Measurements from ENCODE around the gene FAM174B. TPM values are rescaled to one million over a fixed set of nuclear protein-coding genes. Genes with fewer than 3 reads are reported as not detected.

The FAM174B gene
- total RNA-seq, 2 donors from 2014 or later: 6.2 to 7.1 TPM

DNA sequence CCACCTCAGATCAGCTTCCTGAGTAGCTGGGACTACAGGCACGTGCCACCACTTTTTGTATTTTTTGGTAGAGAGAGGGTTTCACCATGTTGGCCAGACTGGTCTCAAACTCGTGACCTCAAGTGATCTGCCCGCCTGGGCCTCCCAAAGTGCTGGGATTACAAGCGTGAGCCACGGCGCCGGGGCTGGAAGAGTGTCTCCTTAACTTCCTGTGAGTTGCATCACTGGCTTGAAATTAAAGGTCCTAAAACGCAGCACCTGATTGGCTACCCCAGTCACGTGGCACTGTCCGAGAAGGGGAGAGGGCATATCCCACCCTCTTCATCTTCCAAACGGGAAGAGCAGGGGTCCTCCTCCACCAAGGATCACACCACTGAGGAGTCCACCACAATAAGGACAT lies 5.5 kb upstream of the FAM174B start:
- TF ChIP-seq, protein P1, sequence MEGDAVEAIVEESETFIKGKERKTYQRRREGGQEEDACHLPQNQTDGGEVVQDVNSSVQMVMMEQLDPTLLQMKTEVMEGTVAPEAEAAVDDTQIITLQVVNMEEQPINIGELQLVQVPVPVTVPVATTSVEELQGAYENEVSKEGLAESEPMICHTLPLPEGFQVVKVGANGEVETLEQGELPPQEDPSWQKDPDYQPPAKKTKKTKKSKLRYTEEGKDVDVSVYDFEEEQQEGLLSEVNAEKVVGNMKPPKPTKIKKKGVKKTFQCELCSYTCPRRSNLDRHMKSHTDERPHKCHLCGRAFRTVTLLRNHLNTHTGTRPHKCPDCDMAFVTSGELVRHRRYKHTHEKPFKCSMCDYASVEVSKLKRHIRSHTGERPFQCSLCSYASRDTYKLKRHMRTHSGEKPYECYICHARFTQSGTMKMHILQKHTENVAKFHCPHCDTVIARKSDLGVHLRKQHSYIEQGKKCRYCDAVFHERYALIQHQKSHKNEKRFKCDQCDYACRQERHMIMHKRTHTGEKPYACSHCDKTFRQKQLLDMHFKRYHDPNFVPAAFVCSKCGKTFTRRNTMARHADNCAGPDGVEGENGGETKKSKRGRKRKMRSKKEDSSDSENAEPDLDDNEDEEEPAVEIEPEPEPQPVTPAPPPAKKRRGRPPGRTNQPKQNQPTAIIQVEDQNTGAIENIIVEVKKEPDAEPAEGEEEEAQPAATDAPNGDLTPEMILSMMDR (IDR thresholded peaks at IDR 0.05): no peak
- Histone ChIP-seq H3K27me3 (no peaks in the 10 kb centered on the region), H3K27ac (no peak overlapping the region), H3K4me3 (no peak overlapping the region), H3K36me3 (no peaks in the 10 kb centered on the region), H3K9me3 (no peaks in the 10 kb centered on the region), H3K4me1 (peaks cover 0 to 17% of the 10 kb centered on the region in 2 donors)
- DNase-seq (ENCODE audit: low spot score): no peak

DNA sequence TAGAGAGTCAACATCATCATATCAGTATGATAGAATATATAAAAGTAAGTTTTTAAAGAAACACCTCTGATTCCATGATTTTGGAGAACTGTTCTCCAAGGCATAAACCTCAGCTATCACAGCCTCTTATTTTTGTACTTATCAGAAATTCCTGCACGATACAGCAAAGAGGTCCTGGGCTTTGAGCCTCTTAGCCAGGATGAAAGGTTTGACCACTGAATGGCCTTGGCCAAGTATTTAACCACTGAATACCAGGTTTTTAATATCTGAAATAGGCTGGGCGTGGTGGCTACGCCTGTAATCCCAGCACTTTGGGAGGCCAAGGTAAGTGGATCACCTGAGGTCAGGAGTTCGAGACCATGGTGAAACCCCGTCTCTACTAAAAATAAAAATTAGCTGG lies 1.9 kb upstream of the FAM174B start:
- H3K4me3 ChIP-seq: no peak overlapping the region
- H3K9me3 ChIP-seq: no peaks in the 10 kb centered on the region
- TF ChIP-seq, protein P1 (IDR thresholded peaks at IDR 0.05): no peak
- no peak overlapping the region for H3K27ac ChIP-seq
- H3K36me3 ChIP-seq: no peaks in the 10 kb centered on the region
- DNase-seq (ENCODE audit: low spot score): no peak
- H3K4me1 ChIP-seq: peaks cover 0 to 21% of the 10 kb centered on the region in 2 donors
- H3K27me3 ChIP-seq: no peaks in the 10 kb centered on the region

GRCh38 chr15:92656089-92656488 lies 514 bp upstream of the FAM174B start:
- Histone ChIP-seq H3K27ac (no peak overlapping the region), H3K36me3 (no peaks in the 10 kb centered on the region), H3K4me1 (peaks cover 0 to 21% of the 10 kb centered on the region in 2 donors), H3K27me3 (no peaks in the 10 kb centered on the region), H3K4me3 (peak overlapping the region; percentile 47 to 58), H3K9me3 (no peaks in the 10 kb centered on the region)
- DNase-seq (ENCODE audit: low spot score): no peak
- TF ChIP-seq, protein P1 (IDR thresholded peaks at IDR 0.05): no peak

DNA sequence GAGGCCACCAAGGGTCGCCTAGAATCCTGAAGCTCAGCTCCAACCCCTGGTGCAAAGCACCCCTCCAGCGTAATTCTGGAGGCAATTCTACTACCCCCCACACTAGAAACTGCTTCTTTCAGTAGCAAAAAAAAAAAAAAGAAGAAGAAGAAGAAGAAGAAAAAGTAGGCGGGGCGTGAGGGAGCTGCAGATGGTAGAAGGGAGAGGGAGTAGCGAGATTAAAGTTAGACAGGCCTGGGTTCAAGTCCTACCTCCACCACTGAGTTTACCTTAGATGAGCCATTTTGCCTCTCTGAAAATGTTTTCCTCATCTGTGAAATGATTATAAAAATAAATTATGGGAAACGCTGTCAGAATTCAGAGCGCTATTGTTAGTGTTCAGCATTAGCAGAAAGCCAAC lies 913 bp downstream of the FAM174B start:
- H3K36me3 ChIP-seq: no peaks in the 10 kb centered on the region
- no peaks in the 10 kb centered on the region for H3K27me3 ChIP-seq
- TF ChIP-seq, protein P1 (IDR thresholded peaks at IDR 0.05): no peak
- no peak for DNase-seq (ENCODE audit: low spot score)
- H3K4me3 ChIP-seq: peak overlapping the region; percentile 47 to 58
- H3K27ac ChIP-seq: peak overlapping the region; percentile 41 to 51
- H3K4me1 ChIP-seq: peaks cover 0 to 26% of the 10 kb centered on the region in 2 donors
- no peaks in the 10 kb centered on the region for H3K9me3 ChIP-seq

- no peaks in the 10 kb centered on the region for H3K27me3 ChIP-seq
- H3K36me3 ChIP-seq: no peaks in the 10 kb centered on the region
- H3K4me3 ChIP-seq: no peak overlapping the region
- peak overlapping the region; percentile 41 to 51 for H3K27ac ChIP-seq
- H3K9me3 ChIP-seq: no peaks in the 10 kb centered on the region
- TF ChIP-seq, protein P1 (IDR thresholded peaks at IDR 0.05): peak in 1 of 2 donors; percentile 28
- H3K4me1 ChIP-seq: peaks cover 0 to 26% of the 10 kb centered on the region in 2 donors
- DNase-seq (ENCODE audit: low spot score): no peak
These were observed 1.6 kb downstream of the FAM174B start for GRCh38 chr15:92653836-92654539.

DNA sequence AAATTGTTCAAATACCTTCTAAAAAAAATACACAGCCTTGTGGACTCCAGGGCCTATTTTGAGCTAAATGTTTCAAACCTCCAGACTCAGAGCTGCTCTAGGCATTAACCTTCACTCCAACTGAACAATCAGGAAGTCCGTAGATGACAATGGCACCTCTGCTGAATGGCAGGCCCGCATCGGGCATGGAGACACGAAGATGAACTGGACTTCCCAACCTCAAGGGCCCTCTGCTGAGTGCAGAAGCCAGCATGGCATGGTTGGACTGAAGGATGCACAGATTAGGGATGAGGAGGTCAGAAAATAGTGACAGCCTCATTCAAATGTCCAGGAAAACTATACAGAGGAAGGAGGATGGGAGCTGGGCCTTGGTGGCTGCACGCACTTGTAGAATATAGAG lies 2.2 kb downstream of the FAM174B start:
- Histone ChIP-seq H3K9me3 (no peaks in the 10 kb centered on the region), H3K27me3 (no peaks in the 10 kb centered on the region), H3K4me1 (peaks cover 0 to 26% of the 10 kb centered on the region in 2 donors), H3K27ac (no peak overlapping the region), H3K4me3 (no peak overlapping the region), H3K36me3 (no peaks in the 10 kb centered on the region)
- TF ChIP-seq, protein P1 (IDR thresholded peaks at IDR 0.05): no peak
- peak; percentile 47 for DNase-seq (ENCODE audit: low spot score)
